Mesodermal cell (in vitro differentiated cells): ENCODE results near the gene ANKRD10.

Experiments used
- H3K27ac ChIP-seq: 2 replicates; pipeline ENCODE4 v1.7.0; 2013; ENCODE audit warnings: mild to moderate bottlenecking, low read depth, low read length, moderate library complexity; ENCODE audit not compliant: severe bottlenecking
- H3K36me3 ChIP-seq: 2 replicates; pipeline ENCODE4 v1.7.1; 2013; ENCODE audit warnings: mild to moderate bottlenecking, low read length, moderate library complexity; ENCODE audit not compliant: control insufficient read depth, insufficient read depth
- H3K4me1 ChIP-seq: one replicate; pipeline ENCODE4 v1.7.1; 2013; ENCODE audit warnings: mild to moderate bottlenecking, low read length; ENCODE audit not compliant: insufficient read depth, control insufficient read depth, poor library complexity, severe bottlenecking
- H3K4me3 ChIP-seq: 2 replicates; pipeline ENCODE4 v1.7.0; 2013; ENCODE audit warnings: low read length, control low read depth, mild to moderate bottlenecking; ENCODE audit not compliant: insufficient read depth, poor library complexity, severe bottlenecking; ENCODE audit errors: extremely low read depth
- H3K9me3 ChIP-seq: 2 replicates; pipeline ENCODE4 v1.7.1; 2013; ENCODE audit warnings: mild to moderate bottlenecking, low read length, moderate library complexity; ENCODE audit not compliant: control insufficient read depth
- WGBS, 2 experiments: methylation state at CpG; one replicate each; pipeline ENCODE4 v1.1.5; 2013; ENCODE audit warnings: missing lambda C conversion rate in 2 of 2; ENCODE audit not compliant: insufficient coverage in 2 of 2; 5-methylcytosine and 5-hydroxymethylcytosine counted together

The ANKRD10 gene

GRCh38 chr13:110873639-110874507 lies 41.0 kb downstream of the ANKRD10 start:
- peak overlapping the region; percentile 40 for H3K4me3 ChIP-seq
- WGBS, 2 experiments: 81 to 83% methylated on average over 16 to 19 of the region's 19 CpGs
- H3K4me1 ChIP-seq: peaks cover 26% of the 10 kb centered on the region
- peaks cover 2% of the 10 kb centered on the region for H3K36me3 ChIP-seq
- peaks cover 3% of the 10 kb centered on the region for H3K9me3 ChIP-seq
- no peak overlapping the region for H3K27ac ChIP-seq

GRCh38 chr13:110872768-110873638 lies 41.9 kb downstream of the ANKRD10 start:
- WGBS, 2 experiments: 88 to 90% methylated on average over 24 to 32 of the region's 35 CpGs
- H3K27ac ChIP-seq: no peak overlapping the region
- H3K9me3 ChIP-seq: peaks cover 3% of the 10 kb centered on the region
- no peaks in the 10 kb centered on the region for H3K36me3 ChIP-seq
- no peak overlapping the region for H3K4me3 ChIP-seq
- peaks cover 26% of the 10 kb centered on the region for H3K4me1 ChIP-seq

GRCh38 chr13:110872034-110872767 lies 42.7 kb downstream of the ANKRD10 start:
- H3K9me3 ChIP-seq: peaks cover 3% of the 10 kb centered on the region
- WGBS, 2 experiments: 89 to 90% methylated on average over 10 of the region's 13 CpGs
- H3K27ac ChIP-seq: no peak overlapping the region
- H3K36me3 ChIP-seq: no peaks in the 10 kb centered on the region
- H3K4me1 ChIP-seq: peaks cover 26% of the 10 kb centered on the region
- H3K4me3 ChIP-seq: no peak overlapping the region

- peak overlapping the region; percentile 18 for H3K4me3 ChIP-seq
- WGBS, 2 experiments: 52 to 60% methylated on average over 25 to 32 of the region's 34 CpGs
- no peaks in the 10 kb centered on the region for H3K36me3 ChIP-seq
- H3K4me1 ChIP-seq: peaks cover 22% of the 10 kb centered on the region
- peaks cover 3% of the 10 kb centered on the region for H3K9me3 ChIP-seq
- peak overlapping the region; percentile 99 for H3K27ac ChIP-seq
These were observed 44.8 kb downstream of the ANKRD10 start for GRCh38 chr13:110869805-110870706.

- Histone ChIP-seq H3K4me3 (peak overlapping the region; percentile 18), H3K4me1 (peaks cover 22% of the 10 kb centered on the region), H3K9me3 (peaks cover 3% of the 10 kb centered on the region), H3K36me3 (no peaks in the 10 kb centered on the region), H3K27ac (peak overlapping the region; percentile 99)
- WGBS, 2 experiments: 93 to 95% methylated on average over 20 of the region's 22 CpGs
These were observed 45.6 kb downstream of the ANKRD10 start for GRCh38 chr13:110869231-110869804.

GRCh38 chr13:110868720-110869119 lies 46.1 kb downstream of the ANKRD10 start:
- H3K9me3 ChIP-seq: peaks cover 3% of the 10 kb centered on the region
- H3K4me1 ChIP-seq: peaks cover 22% of the 10 kb centered on the region
- H3K27ac ChIP-seq: no peak overlapping the region
- no peaks in the 10 kb centered on the region for H3K36me3 ChIP-seq
- WGBS, 2 experiments: 80 to 100% methylated on average over 2 to 5 of the region's 5 CpGs
- no peak overlapping the region for H3K4me3 ChIP-seq

GRCh38 chr13:110867380-110867779 lies 47.5 kb downstream of the ANKRD10 start:
- 89 to 92% methylated on average over 4 of the region's 6 CpGs for WGBS, 2 experiments
- Histone ChIP-seq H3K4me3 (no peak overlapping the region), H3K9me3 (no peaks in the 10 kb centered on the region), H3K36me3 (no peaks in the 10 kb centered on the region), H3K4me1 (peaks cover 22% of the 10 kb centered on the region), H3K27ac (no peak overlapping the region)

DNA sequence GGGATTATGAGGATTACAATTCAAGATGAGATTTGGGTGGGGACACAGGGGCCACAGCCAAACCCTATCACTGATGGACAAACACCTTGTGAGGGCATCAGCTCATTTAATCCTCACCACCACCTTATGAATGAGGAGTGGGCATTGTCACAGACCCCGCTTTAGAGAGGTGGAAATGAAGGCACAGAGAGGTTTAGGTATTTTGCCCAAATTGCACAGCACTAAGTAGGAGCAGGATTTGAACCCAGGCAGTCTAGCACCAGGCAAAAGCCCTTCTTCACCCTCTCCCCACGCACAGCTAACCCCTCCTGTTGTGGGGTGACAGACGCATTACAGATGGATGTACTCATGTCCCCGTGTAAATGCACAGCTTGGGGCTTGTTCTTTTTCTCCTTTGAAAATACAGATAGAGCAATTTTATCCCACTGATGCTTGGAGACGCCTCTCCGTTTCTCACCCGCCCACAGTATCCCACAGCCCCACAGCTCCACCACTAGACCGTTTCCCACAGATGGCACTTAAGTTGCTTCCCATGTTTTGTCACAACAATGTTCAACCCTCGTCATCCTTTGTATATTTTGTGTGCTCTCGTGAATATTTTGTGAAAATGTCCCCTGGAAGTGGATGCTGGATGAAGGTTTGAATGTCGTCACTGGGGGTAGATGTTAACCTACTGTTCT lies 48.2 kb downstream of the ANKRD10 start:
- H3K4me3 ChIP-seq: no peak overlapping the region
- H3K36me3 ChIP-seq: no peaks in the 10 kb centered on the region
- 82 to 98% methylated on average over 4 to 6 of the region's 11 CpGs for WGBS, 2 experiments
- H3K27ac ChIP-seq: no peak overlapping the region
- peaks cover 22% of the 10 kb centered on the region for H3K4me1 ChIP-seq
- H3K9me3 ChIP-seq: no peaks in the 10 kb centered on the region

DNA sequence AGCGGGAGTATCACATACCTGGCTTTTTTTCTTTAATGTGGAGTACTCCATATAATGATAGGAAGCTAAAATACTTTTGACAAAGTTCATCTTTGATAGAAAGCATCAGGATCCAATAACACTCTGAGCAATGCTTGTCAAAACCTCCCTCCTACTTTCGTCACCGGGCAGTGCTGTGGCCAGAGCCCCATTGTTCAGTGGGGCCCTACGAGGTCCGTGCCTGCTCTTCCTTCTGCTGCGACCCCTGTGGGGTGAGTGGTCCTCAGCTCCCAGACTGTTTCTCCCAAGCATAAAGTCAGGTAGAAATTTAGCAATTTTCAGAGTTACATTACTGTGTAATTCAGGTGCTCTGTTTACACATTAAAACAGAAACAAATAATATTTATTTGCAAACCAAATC lies 51.2 kb downstream of the ANKRD10 start:
- no peaks in the 10 kb centered on the region for H3K36me3 ChIP-seq

More for the DNA sequence above, 51.2 kb downstream of the ANKRD10 start:
- Histone ChIP-seq H3K4me3 (no peak overlapping the region), H3K9me3 (no peaks in the 10 kb centered on the region), H3K4me1 (no peaks in the 10 kb centered on the region), H3K27ac (no peak overlapping the region)
- WGBS, 2 experiments: 100% methylated on average over 1 to 2 of the region's 6 CpGs
